ENCODE results near the gene HDAC2.
"Not testable (repeated sequence)": the region's sequence is repeated elsewhere in the genome, so short reads cannot be mapped to it uniquely, and the experiment has no call there.

HDAC2 gene

GRCh38 chr6:113970805-113971676, at the start of gene HDAC2:
Gene HDAC2 (minus strand): TSS chr6:113971148. CDS start chr6:113970908, 240 bp downstream.
- DNase-seq: peak; percentile 80 to 85

GRCh38 chr6:114020196-114020595, 49.2 kb upstream of the HDAC2 start:
- DNase-seq: no peak

GRCh38 chr6:114017146-114017545, 46.2 kb upstream of the HDAC2 start:
- not testable (repeated sequence) for DNase-seq

- not testable (repeated sequence) for DNase-seq
Observed at GRCh38 chr6:114014106-114014505, 43.2 kb upstream of the HDAC2 start.

GRCh38 chr6:114011486-114011885, 40.5 kb upstream of the HDAC2 start:
- not testable (repeated sequence) for DNase-seq

GRCh38 chr6:114010540-114010939, 39.6 kb upstream of the HDAC2 start:
- no peak for DNase-seq

GRCh38 chr6:114009192-114009591, 38.2 kb upstream of the HDAC2 start:
- DNase-seq: no peak

- DNase-seq: no peak
Observed at GRCh38 chr6:114008331-114008730, 37.4 kb upstream of the HDAC2 start.

- no peak for DNase-seq
Observed at GRCh38 chr6:114007516-114007915, 36.6 kb upstream of the HDAC2 start.

GRCh38 chr6:114001354-114001753, 30.4 kb upstream of the HDAC2 start:
- no peak for DNase-seq

- no peak for DNase-seq
Observed at GRCh38 chr6:114000069-114000468, 29.1 kb upstream of the HDAC2 start.

GRCh38 chr6:113999284-113999683, 28.3 kb upstream of the HDAC2 start:
- DNase-seq: no peak

- no peak for DNase-seq
Observed at GRCh38 chr6:113998811-113999210, 27.9 kb upstream of the HDAC2 start.

- no peak for DNase-seq
Observed at GRCh38 chr6:113997116-113997515, 26.2 kb upstream of the HDAC2 start.

- peak in 1 of 2 experiments; percentile 55 for DNase-seq
Observed at GRCh38 chr6:113995634-113996033, 24.7 kb upstream of the HDAC2 start.

- peak; percentile 25 to 75 for DNase-seq
Observed at GRCh38 chr6:113994934-113995342, 24.0 kb upstream of the HDAC2 start.

GRCh38 chr6:113989675-113990074, 18.7 kb upstream of the HDAC2 start:
- DNase-seq: no peak

GRCh38 chr6:113982675-113983074, 11.7 kb upstream of the HDAC2 start:
- DNase-seq: not testable (repeated sequence)

GRCh38 chr6:113982055-113982550, 11.2 kb upstream of the HDAC2 start:
- no peak for DNase-seq

GRCh38 chr6:113980937-113981554, 10.1 kb upstream of the HDAC2 start:
- DNase-seq: peak; percentile 4 to 33

- no peak for DNase-seq
Observed at GRCh38 chr6:113979937-113980336, 9.0 kb upstream of the HDAC2 start.

- DNase-seq: no peak
Observed at GRCh38 chr6:113978084-113978675, 7.2 kb upstream of the HDAC2 start.

GRCh38 chr6:113976806-113977205, 5.9 kb upstream of the HDAC2 start:
- no peak for DNase-seq

GRCh38 chr6:113971741-113972140, 793 bp upstream of the HDAC2 start:
- DNase-seq: peak in 1 of 2 experiments; percentile 5
